Duodenal mucosa (tissue), 2 donors: ENCODE data around the gene PTPN4.

ENCODE experiments used
- H3K27ac ChIP-seq: one replicate; pipeline ENCODE4 v1.7.0; 2013; ENCODE audit warnings: low read depth, low read length
- H3K27me3 ChIP-seq, 2 donors: one replicate each; pipeline ENCODE4 v1.7.0; 2013; ENCODE audit warnings: low read length in 2 of 2, control low read depth in 1 of 2; ENCODE audit not compliant: insufficient read depth in 2 of 2, control insufficient read depth in 1 of 2
- H3K36me3 ChIP-seq, 2 donors: one replicate each; pipeline ENCODE4 v1.7.0; 2013; ENCODE audit warnings: low read length in 2 of 2, control low read depth in 1 of 2; ENCODE audit not compliant: insufficient read depth in 2 of 2, control insufficient read depth in 1 of 2
- H3K4me1 ChIP-seq, 2 donors: one replicate each; pipeline ENCODE4 v1.7.0; 2013; ENCODE audit warnings: low read length in 2 of 2, control low read depth in 1 of 2; ENCODE audit not compliant: insufficient read depth in 2 of 2, control insufficient read depth in 1 of 2
- H3K4me3 ChIP-seq, 2 donors: one replicate each; pipeline ENCODE4 v1.7.0; 2013; ENCODE audit warnings: low read length in 2 of 2, low read depth in 1 of 2
- H3K9ac ChIP-seq, 2 donors: one replicate each; pipeline ENCODE4 v1.7.0; 2013; ENCODE audit warnings: low read length in 2 of 2, low read depth in 1 of 2
- H3K9me3 ChIP-seq, 2 donors: one replicate each; pipeline ENCODE4 v1.7.0; 2013; ENCODE audit warnings: low read length in 2 of 2, control low read depth in 1 of 2; ENCODE audit not compliant: control insufficient read depth in 1 of 2

The PTPN4 gene, protein sequence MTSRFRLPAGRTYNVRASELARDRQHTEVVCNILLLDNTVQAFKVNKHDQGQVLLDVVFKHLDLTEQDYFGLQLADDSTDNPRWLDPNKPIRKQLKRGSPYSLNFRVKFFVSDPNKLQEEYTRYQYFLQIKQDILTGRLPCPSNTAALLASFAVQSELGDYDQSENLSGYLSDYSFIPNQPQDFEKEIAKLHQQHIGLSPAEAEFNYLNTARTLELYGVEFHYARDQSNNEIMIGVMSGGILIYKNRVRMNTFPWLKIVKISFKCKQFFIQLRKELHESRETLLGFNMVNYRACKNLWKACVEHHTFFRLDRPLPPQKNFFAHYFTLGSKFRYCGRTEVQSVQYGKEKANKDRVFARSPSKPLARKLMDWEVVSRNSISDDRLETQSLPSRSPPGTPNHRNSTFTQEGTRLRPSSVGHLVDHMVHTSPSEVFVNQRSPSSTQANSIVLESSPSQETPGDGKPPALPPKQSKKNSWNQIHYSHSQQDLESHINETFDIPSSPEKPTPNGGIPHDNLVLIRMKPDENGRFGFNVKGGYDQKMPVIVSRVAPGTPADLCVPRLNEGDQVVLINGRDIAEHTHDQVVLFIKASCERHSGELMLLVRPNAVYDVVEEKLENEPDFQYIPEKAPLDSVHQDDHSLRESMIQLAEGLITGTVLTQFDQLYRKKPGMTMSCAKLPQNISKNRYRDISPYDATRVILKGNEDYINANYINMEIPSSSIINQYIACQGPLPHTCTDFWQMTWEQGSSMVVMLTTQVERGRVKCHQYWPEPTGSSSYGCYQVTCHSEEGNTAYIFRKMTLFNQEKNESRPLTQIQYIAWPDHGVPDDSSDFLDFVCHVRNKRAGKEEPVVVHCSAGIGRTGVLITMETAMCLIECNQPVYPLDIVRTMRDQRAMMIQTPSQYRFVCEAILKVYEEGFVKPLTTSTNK

DNA sequence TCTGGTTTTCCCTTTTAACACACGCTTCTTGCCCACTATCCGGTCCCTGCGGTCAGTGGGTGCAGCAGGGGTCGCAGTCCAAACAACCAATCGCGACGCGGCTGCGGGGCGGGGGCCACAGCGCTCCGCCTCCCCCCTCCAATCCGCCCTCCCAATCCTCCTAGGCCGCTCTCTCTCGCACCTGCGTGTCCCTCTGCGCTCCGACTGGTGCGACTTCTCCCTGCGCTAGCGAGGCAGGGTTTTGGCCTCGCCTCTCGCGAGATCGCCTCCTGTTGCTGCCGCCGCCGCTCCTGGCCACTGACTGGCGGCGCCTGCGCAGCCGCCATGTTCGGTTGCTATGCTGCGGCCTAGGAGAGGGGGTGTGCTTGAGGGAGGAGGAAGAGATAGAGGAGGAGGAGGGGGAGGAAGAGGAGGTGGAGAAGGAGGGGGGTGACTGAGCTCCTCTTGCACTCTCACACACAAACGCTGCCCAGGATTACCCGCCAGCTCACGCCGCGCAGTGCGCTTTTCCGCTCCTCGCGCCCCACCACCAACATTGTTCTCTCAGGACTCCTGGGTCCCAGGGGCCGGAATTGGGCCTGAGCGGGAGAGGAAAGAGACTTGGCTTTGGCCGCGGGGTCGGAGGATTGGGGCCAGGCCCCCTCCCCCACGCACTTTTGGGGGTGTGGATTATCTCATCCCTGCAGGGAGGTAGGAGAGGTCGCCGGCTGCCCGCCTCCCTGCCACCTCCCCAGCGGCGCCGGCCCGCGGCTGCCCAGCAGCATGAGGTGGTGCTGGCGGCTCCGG, at the start of gene PTPN4:
Gene PTPN4 (plus strand): TSS at position 472 of the 786 bp plus-strand sequence. CDS start 49,932 bp downstream, outside the sequence.
- Histone ChIP-seq H3K4me3 (peak within 1 kb of the TSS; percentile 89 to 93), H3K27me3 (no peaks in the 10 kb centered on the region), H3K4me1 (peaks cover 4 to 25% of the 10 kb centered on the region in 2 donors), H3K9ac (peak within 1 kb of the TSS; percentile 87 to 92), H3K36me3 (no peaks in the 10 kb centered on the region), H3K27ac (peak within 1 kb of the TSS; percentile 81), H3K9me3 (no peaks in the 10 kb centered on the region)

DNA sequence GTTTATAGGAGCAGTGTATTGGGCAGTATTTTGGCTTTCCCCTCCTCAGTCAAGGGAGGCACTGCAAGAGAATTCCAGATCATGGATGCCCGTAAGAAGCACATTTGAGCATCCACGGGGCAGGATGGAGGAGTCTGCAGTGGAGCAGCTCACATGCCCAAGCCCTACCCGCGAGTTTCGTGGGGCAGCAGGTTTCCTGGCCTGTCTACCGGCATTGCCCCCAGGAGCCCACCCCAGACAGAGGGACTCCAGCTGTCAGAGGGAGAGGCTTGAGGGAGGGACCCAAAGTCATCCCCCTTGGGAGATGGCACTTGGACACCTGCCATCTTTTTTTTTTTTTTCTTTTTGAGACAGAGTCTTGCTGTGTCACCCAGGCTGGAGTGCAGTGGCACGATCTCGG, 49.4 kb upstream of the PTPN4 start:
- no peak overlapping the region for H3K4me3 ChIP-seq
- H3K9ac ChIP-seq: no peak overlapping the region
- H3K36me3 ChIP-seq: no peaks in the 10 kb centered on the region
- H3K4me1 ChIP-seq: no peaks in the 10 kb centered on the region
- H3K9me3 ChIP-seq: peaks cover 1 to 3% of the 10 kb centered on the region in 2 donors
- no peaks in the 10 kb centered on the region for H3K27me3 ChIP-seq
- H3K27ac ChIP-seq: no peak overlapping the region

DNA sequence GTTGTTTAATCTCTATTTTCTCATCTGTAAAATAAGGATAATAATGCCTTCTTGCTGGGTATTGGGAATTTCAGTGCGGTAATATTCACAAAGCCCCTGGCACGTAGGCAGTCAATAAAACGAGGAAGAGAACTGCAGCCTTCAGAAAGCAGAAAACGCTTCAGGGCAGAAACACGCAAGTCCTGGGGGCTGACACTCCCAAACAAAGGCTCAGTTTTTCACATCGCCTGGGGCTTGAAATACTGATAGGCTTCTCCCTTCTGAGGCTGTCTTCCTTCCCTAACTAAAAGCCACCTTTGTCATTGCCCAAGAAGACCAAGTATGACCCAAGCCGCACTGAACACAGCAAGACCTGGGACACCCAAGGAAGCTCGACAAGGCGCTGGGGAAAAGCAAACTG, 48.4 kb upstream of the PTPN4 start:
- H3K27ac ChIP-seq: no peak overlapping the region
- H3K4me3 ChIP-seq: no peak overlapping the region
- H3K36me3 ChIP-seq: no peaks in the 10 kb centered on the region
- H3K9ac ChIP-seq: no peak overlapping the region
- no peaks in the 10 kb centered on the region for H3K9me3 ChIP-seq
- no peaks in the 10 kb centered on the region for H3K4me1 ChIP-seq
- no peaks in the 10 kb centered on the region for H3K27me3 ChIP-seq

DNA sequence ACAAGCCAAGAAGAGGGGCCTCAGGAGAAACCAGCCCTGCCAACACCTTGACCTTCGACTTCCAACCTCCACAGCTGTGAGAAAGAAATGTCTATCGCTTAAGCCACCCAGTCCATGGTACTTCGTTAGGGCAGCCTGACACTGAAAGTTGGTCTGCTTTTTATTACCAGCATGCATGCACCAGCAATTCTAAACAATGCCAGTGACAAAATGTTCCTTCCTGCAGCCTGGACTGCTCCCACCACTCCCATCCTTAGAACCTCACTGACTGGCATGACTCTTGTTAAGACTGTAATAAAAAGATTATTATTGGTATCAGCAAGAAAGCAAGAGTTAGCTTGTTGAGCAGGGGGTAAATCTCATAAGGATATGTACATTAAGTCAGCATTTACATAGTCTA, 47.2 kb upstream of the PTPN4 start:
- no peak overlapping the region for H3K27ac ChIP-seq
- H3K36me3 ChIP-seq: no peaks in the 10 kb centered on the region
- H3K4me1 ChIP-seq: no peaks in the 10 kb centered on the region
- H3K4me3 ChIP-seq: no peak overlapping the region
- H3K27me3 ChIP-seq: no peaks in the 10 kb centered on the region
- H3K9ac ChIP-seq: no peak overlapping the region
- no peaks in the 10 kb centered on the region for H3K9me3 ChIP-seq

- Histone ChIP-seq H3K4me1 (no peaks in the 10 kb centered on the region), H3K9ac (no peak overlapping the region), H3K9me3 (no peaks in the 10 kb centered on the region), H3K27ac (no peak overlapping the region), H3K4me3 (no peak overlapping the region), H3K27me3 (no peaks in the 10 kb centered on the region), H3K36me3 (no peaks in the 10 kb centered on the region)
These were observed 45.8 kb upstream of the PTPN4 start for GRCh38 chr2:119713819-119714490.

GRCh38 chr2:119715409-119716283, 44.1 kb upstream of the PTPN4 start:
- no peak overlapping the region for H3K27ac ChIP-seq
- H3K4me3 ChIP-seq: no peak overlapping the region
- H3K9ac ChIP-seq: no peak overlapping the region

DNA sequence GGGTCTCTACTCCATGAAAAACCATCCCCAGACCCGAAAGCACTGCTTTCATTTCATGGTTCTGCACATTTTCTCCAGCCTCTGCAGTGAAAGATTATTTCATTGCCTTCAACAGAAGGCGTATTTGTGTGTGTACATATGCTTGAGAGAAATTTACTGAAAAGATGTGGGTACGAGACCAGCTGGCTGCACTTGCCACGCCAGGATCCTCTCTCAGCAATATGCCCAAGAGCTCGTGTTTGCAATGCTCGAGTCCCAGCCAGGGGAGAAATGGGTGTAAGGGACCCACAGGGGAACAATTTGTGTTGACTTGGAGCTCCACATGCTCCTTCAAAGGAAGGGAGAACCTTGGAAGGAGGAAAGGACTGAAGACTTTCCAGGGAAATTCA, 43.4 kb upstream of the PTPN4 start:
- Histone ChIP-seq H3K27me3 (no peaks in the 10 kb centered on the region), H3K27ac (no peak overlapping the region), H3K4me1 (no peaks in the 10 kb centered on the region), H3K9ac (no peak overlapping the region), H3K9me3 (no peaks in the 10 kb centered on the region), H3K36me3 (no peaks in the 10 kb centered on the region), H3K4me3 (no peak overlapping the region)

More at GRCh38 chr2:119715409-119716283, 44.1 kb upstream of the PTPN4 start:
- Histone ChIP-seq H3K27me3 (no peaks in the 10 kb centered on the region), H3K4me1 (no peaks in the 10 kb centered on the region), H3K9me3 (no peaks in the 10 kb centered on the region), H3K36me3 (no peaks in the 10 kb centered on the region)

DNA sequence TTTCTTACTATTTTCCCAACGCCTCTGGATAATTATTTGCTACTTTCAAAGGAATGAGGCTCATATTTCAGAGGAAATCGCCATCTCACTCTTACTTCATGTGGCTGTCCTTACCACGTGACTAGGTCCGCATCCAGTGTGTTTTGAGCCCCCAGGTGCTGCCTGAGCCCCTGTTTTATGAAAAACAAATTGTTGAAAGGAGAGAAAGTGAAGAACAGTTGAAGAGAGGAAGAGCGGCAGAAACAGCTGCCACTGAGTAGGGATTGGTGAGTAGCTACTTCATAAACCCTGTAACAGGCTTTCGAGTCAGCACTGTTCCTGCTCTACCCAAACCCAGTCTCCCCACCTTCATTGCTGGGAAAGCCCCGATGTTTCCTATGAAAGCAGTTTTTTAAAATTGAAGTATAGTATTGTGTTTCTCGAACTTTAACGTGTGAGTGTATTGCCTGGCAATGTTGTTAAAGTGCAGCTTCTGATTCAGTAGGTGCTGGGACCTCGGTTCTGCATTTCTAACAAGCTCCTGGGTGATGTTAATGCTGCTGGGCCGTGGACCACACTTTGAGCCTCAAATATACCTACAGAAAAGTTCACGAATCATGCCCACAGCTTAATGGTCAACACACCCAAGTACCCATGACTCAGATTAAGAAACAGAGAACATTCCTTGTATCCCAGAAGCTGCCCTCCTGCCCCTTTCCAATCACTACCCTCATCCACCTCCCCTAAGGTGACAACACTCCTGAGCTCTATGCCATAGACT, 41.0 kb upstream of the PTPN4 start:
- H3K9ac ChIP-seq: no peak overlapping the region
- H3K27ac ChIP-seq: no peak overlapping the region
- H3K4me3 ChIP-seq: no peak overlapping the region
- H3K36me3 ChIP-seq: no peaks in the 10 kb centered on the region
- H3K9me3 ChIP-seq: no peaks in the 10 kb centered on the region
- H3K4me1 ChIP-seq: no peaks in the 10 kb centered on the region
- H3K27me3 ChIP-seq: no peaks in the 10 kb centered on the region
